OCI-LY1 (cell line): ENCODE measurements around the gene BRINP1.

Source experiments
- H2AFZ ChIP-seq: fragments of 200-600 bp; sonication (generic), shearing (Covaris generic); 2 replicates; pipeline ENCODE4 v1.6.0; 2014; ENCODE audit warnings: antibody characterized with exemption, mild to moderate bottlenecking, low read length
- H3F3A ChIP-seq: fragments of 200-600 bp; sonication (generic), shearing (Covaris generic); 2 replicates; pipeline ENCODE4 v1.6.0; 2014; ENCODE audit warnings: mild to moderate bottlenecking, antibody characterized with exemption, low read length, moderate library complexity; ENCODE audit not compliant: insufficient read depth
- H3K27ac ChIP-seq: fragments of 200-600 bp; sonication (generic); 2 replicates; pipeline ENCODE4 v1.5.1; 2014; ENCODE audit warnings: low read length, mixed run types, mild to moderate bottlenecking, low read depth; ENCODE audit not compliant: poor library complexity, severe bottlenecking
- H3K27me3 ChIP-seq: fragments of 200-600 bp; sonication (generic); 2 replicates; pipeline ENCODE4 v1.6.0; 2014; ENCODE audit warnings: antibody characterized with exemption, mild to moderate bottlenecking, low read length, moderate library complexity; ENCODE audit not compliant: insufficient read depth
- H3K36me3 ChIP-seq: fragments of 200-600 bp; sonication (generic); 2 replicates; pipeline ENCODE4 v1.6.1; 2014; ENCODE audit warnings: mild to moderate bottlenecking, antibody characterized with exemption, low read length, moderate library complexity, mixed read lengths; ENCODE audit not compliant: insufficient read depth
- H3K4me1 ChIP-seq: fragments of 200-600 bp; sonication (generic); 2 replicates; pipeline ENCODE4 v1.5.1; 2014; ENCODE audit warnings: mild to moderate bottlenecking, low read length, moderate library complexity; ENCODE audit not compliant: insufficient read depth, severe bottlenecking
- H3K4me2 ChIP-seq: fragments of 200-600 bp; sonication (generic), shearing (Covaris generic); 2 replicates; pipeline ENCODE4 v1.6.1; 2014; ENCODE audit warnings: low read length
- H3K4me3 ChIP-seq: fragments of 200-600 bp; sonication (generic); 2 replicates; pipeline ENCODE4 v1.5.1; 2014; ENCODE audit warnings: low read length, low read depth, mild to moderate bottlenecking, mixed read lengths; ENCODE audit not compliant: poor library complexity, severe bottlenecking
- H3K79me2 ChIP-seq: fragments of 200-600 bp; shearing (Covaris generic); 2 replicates; pipeline ENCODE4 v1.6.1; 2016; ENCODE audit warnings: mixed run types, low read length, mixed read lengths; ENCODE audit not compliant: insufficient read depth
- H3K9ac ChIP-seq: fragments of 200-600 bp; sonication (generic), shearing (Covaris generic); 2 replicates; pipeline ENCODE4 v1.6.1; 2014; ENCODE audit warnings: mild to moderate bottlenecking, low read length, mixed read lengths
- H3K9me2 ChIP-seq: fragments of 200-600 bp; sonication (generic), shearing (Covaris generic); 2 replicates; pipeline ENCODE4 v1.6.1; 2014; ENCODE audit warnings: low read depth, mild to moderate bottlenecking, low read length, mixed read lengths
- H3K9me3 ChIP-seq: fragments of 200-600 bp; shearing (Covaris generic); 2 replicates; pipeline ENCODE4 v1.6.1; 2014; ENCODE audit warnings: low read length, mixed read lengths
- H4K20me1 ChIP-seq: fragments of 200-600 bp; sonication (generic), shearing (Covaris generic); 2 replicates; pipeline ENCODE4 v1.6.0; 2016; ENCODE audit warnings: mild to moderate bottlenecking, low read length; ENCODE audit not compliant: insufficient read depth
- CTCF ChIP-seq: fragments of 200-600 bp; sonication (generic), shearing (Covaris generic); IDR thresholded peaks from 2 replicates; pipeline ENCODE4 v1.5.1; 2017; ENCODE audit warnings: mild to moderate bottlenecking, antibody characterized with exemption, low read length, moderate library complexity, mixed read lengths
- EZH2 ChIP-seq: fragments of 200-600 bp; sonication (generic), shearing (Covaris generic); IDR thresholded peaks from 2 replicates; pipeline ENCODE4 v1.8.0; 2017; ENCODE audit warnings: borderline replicate concordance, mixed run types, mild to moderate bottlenecking, antibody characterized with exemption, low read length, moderate library complexity, mixed read lengths

The BRINP1 gene

GRCh38 chr9:119264165-119264564 lies 105.1 kb downstream of the BRINP1 start:
- Histone ChIP-seq H3K4me3 (no peak overlapping the region), H3K27ac (no peak overlapping the region), H4K20me1 (no peaks in the 10 kb centered on the region), H3F3A (no peaks in the 10 kb centered on the region), H3K4me1 (no peaks in the 10 kb centered on the region), H3K9me2 (no peaks in the 10 kb centered on the region), H2AFZ (no peak overlapping the region), H3K79me2 (no peaks in the 10 kb centered on the region), H3K27me3 (no peaks in the 10 kb centered on the region), H3K4me2 (no peak overlapping the region), H3K36me3 (no peaks in the 10 kb centered on the region), H3K9ac (no peak overlapping the region), H3K9me3 (no peaks in the 10 kb centered on the region)
- TF ChIP-seq EZH2 (no peak), CTCF (no peak)

GRCh38 chr9:119257592-119257991 lies 111.6 kb downstream of the BRINP1 start:
- no peak overlapping the region for H3K9ac ChIP-seq
- no peaks in the 10 kb centered on the region for H3K9me3 ChIP-seq
- H3F3A ChIP-seq, result no peaks in the 10 kb centered on the region
- no peak overlapping the region for H3K4me2 ChIP-seq
- no peaks in the 10 kb centered on the region for H3K27me3 ChIP-seq
- no peak overlapping the region for H3K27ac ChIP-seq
- H3K4me3 ChIP-seq, result no peak overlapping the region
- H3K36me3 ChIP-seq, result no peaks in the 10 kb centered on the region
- H3K79me2 ChIP-seq, result no peaks in the 10 kb centered on the region
- no peaks in the 10 kb centered on the region for H3K4me1 ChIP-seq
- H2AFZ ChIP-seq, result no peak overlapping the region
- H4K20me1 ChIP-seq, result no peaks in the 10 kb centered on the region
- no peak for TF ChIP-seq EZH2
- no peak for TF ChIP-seq CTCF
- H3K9me2 ChIP-seq, result no peaks in the 10 kb centered on the region

DNA sequence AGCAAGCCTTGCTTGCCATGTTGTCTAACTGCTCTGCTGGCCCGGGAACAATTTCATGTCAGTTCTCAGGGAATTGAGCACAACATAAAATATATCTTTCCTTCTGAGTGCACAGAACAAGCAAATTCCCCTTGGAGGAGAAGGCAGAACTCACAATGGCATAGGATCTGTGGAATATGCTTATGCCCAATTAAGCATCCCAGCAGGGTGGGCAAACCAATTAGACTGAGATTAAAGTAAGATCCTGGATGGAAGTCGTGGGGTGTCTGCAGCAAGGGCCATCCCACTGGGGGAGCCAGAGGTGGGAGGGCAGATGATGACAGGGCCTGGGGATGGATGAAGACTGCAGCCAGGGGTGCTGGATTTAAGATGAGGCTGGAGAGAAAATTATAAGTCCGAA lies 114.1 kb downstream of the BRINP1 start:
- H2AFZ ChIP-seq, result no peak overlapping the region

GRCh38 chr9:119252671-119253299 lies 116.5 kb downstream of the BRINP1 start:
- Histone ChIP-seq H3K4me2 (no peak overlapping the region), H3K27me3 (no peaks in the 10 kb centered on the region), H3K9ac (no peak overlapping the region), H3K36me3 (no peaks in the 10 kb centered on the region), H3F3A (no peaks in the 10 kb centered on the region), H3K4me3 (no peak overlapping the region), H3K9me3 (no peaks in the 10 kb centered on the region), H3K9me2 (no peaks in the 10 kb centered on the region), H3K4me1 (no peaks in the 10 kb centered on the region), H3K79me2 (no peaks in the 10 kb centered on the region), H2AFZ (no peak overlapping the region), H4K20me1 (no peaks in the 10 kb centered on the region), H3K27ac (no peak overlapping the region)
- TF ChIP-seq CTCF (no peak), EZH2 (no peak)

More for the DNA sequence above, 114.1 kb downstream of the BRINP1 start:
- Histone ChIP-seq H3F3A (no peaks in the 10 kb centered on the region), H3K9ac (no peak overlapping the region), H3K9me3 (no peaks in the 10 kb centered on the region), H3K9me2 (no peaks in the 10 kb centered on the region), H3K36me3 (no peaks in the 10 kb centered on the region), H3K27me3 (no peaks in the 10 kb centered on the region), H4K20me1 (no peaks in the 10 kb centered on the region), H3K4me2 (no peak overlapping the region), H3K27ac (no peak overlapping the region), H3K4me3 (no peak overlapping the region), H3K4me1 (no peaks in the 10 kb centered on the region), H3K79me2 (no peaks in the 10 kb centered on the region)
- no peak for TF ChIP-seq EZH2
